ENCODE data around the gene FEZ2.
A peak's percentile ranks its signal among the peaks of the same experiment; 100 is the strongest.

FEZ2 gene

GRCh38 chr2:36538335-36538734 lies 59.6 kb downstream of the FEZ2 start:
- intact Hi-C loops (cut with DNase I; ENCODE audit: low total_unique reads), result no loop called here

GRCh38 chr2:36536776-36537175 lies 61.2 kb downstream of the FEZ2 start:
- intact Hi-C loops (cut with DNase I; ENCODE audit: low total_unique reads), result no loop called here
- peaks cover 0 to 18% (median 3%) of the 10 kb centered on the region in 4 donors for H3K4me1 ChIP-seq
- H3K36me3 ChIP-seq, result peaks cover 48 to 76% (median 67%) of the 10 kb centered on the region in 3 donors
- no peak for TF ChIP-seq CTCF (IDR thresholded peaks at IDR 0.05)
- no peaks in the 10 kb centered on the region for H3K9me3 ChIP-seq
- no peak for DNase-seq
- H3K4me3 ChIP-seq, result no peak overlapping the region
- H3K27ac ChIP-seq, result no peak overlapping the region
- no peaks in the 10 kb centered on the region for H3K27me3 ChIP-seq

More at GRCh38 chr2:36538335-36538734, 59.6 kb downstream of the FEZ2 start:
- TF ChIP-seq CTCF (IDR thresholded peaks at IDR 0.05), result no peak
- no peaks in the 10 kb centered on the region for H3K27me3 ChIP-seq
- no peak overlapping the region for H3K4me3 ChIP-seq
- H3K9me3 ChIP-seq, result no peaks in the 10 kb centered on the region
- DNase-seq, result no peak
- peaks cover 50 to 77% (median 72%) of the 10 kb centered on the region in 3 donors for H3K36me3 ChIP-seq
- peaks cover 0 to 19% (median 5%) of the 10 kb centered on the region in 4 donors for H3K4me1 ChIP-seq
- peak overlapping the region in 1 of 2 donors; percentile 22 for H3K27ac ChIP-seq

GRCh38 chr2:36535099-36535498 lies 62.9 kb downstream of the FEZ2 start:
- intact Hi-C loops (cut with DNase I; ENCODE audit: low total_unique reads), result no loop called here

GRCh38 chr2:36534275-36534799 lies 63.6 kb downstream of the FEZ2 start:
- Histone ChIP-seq H3K36me3 (peaks cover 36 to 52% (median 49%) of the 10 kb centered on the region in 3 donors), H3K4me3 (no peak overlapping the region)
- TF ChIP-seq CTCF (IDR thresholded peaks at IDR 0.05), result no peak

More at GRCh38 chr2:36535099-36535498, 62.9 kb downstream of the FEZ2 start:
- no peaks in the 10 kb centered on the region for H3K9me3 ChIP-seq
- H3K4me3 ChIP-seq, result no peak overlapping the region
- H3K4me1 ChIP-seq, result peaks cover 0 to 28% (median 8%) of the 10 kb centered on the region in 4 donors
- H3K36me3 ChIP-seq, result peaks cover 42 to 60% (median 53%) of the 10 kb centered on the region in 3 donors
- DNase-seq, result no peak
- no peak overlapping the region for H3K27ac ChIP-seq
- TF ChIP-seq CTCF (IDR thresholded peaks at IDR 0.05), result no peak
- no peaks in the 10 kb centered on the region for H3K27me3 ChIP-seq

GRCh38 chr2:36530983-36531354 lies 67.0 kb downstream of the FEZ2 start:
- no peak for DNase-seq
- intact Hi-C loops (cut with DNase I; ENCODE audit: low total_unique reads), result no loop called here
- TF ChIP-seq CTCF (IDR thresholded peaks at IDR 0.05), result peak; percentile 41 to 55
- Histone ChIP-seq H3K36me3 (peaks cover 15 to 22% (median 19%) of the 10 kb centered on the region in 3 donors), H3K27ac (peak overlapping the region; percentile 68 to 71), H3K4me3 (no peak overlapping the region), H3K9me3 (no peaks in the 10 kb centered on the region), H3K27me3 (no peaks in the 10 kb centered on the region), H3K4me1 (peaks cover 0 to 57% (median 9%) of the 10 kb centered on the region in 4 donors)

More at GRCh38 chr2:36534275-36534799, 63.6 kb downstream of the FEZ2 start:
- peaks cover 0 to 31% (median 8%) of the 10 kb centered on the region in 4 donors for H3K4me1 ChIP-seq
- DNase-seq, result no peak
- intact Hi-C loops (cut with DNase I; ENCODE audit: low total_unique reads), result no loop called here
- H3K27me3 ChIP-seq, result no peaks in the 10 kb centered on the region
- peak overlapping the region; percentile 23 to 68 for H3K27ac ChIP-seq
- no peaks in the 10 kb centered on the region for H3K9me3 ChIP-seq
